CMK (cell line): ENCODE data around the gene A4GNT.
A peak's percentile ranks its signal among the peaks of the same experiment; 100 is the strongest.
"Not testable (repeated sequence)": the region's sequence is repeated elsewhere in the genome, so short reads cannot be mapped to it uniquely, and the experiment has no call there.

Experiments
- DNase-seq: peaks from one replicate; pipeline ENCODE4 v3.0.0-alpha.2; 2010; ENCODE audit warnings: low read depth

The A4GNT gene

DNA sequence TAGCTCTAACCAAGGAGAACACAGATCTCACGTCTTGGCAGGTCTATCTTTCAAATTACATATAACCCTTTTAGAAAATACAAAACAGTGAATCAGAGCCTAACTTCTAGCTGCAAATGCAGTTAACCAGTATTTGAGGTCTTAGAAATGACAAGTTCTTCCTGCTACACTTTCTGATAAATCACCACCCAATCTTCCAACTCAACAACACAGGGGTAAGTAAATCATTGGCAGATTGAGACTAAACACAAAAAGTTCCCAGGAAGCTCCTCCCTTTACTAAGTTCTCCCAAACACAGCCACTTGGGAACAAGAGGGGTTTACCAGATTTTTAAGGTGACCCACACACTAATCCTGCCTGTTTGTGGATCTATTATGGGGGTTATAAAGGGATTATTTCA is at the start of gene A4GNT:
Gene A4GNT, minus strand, starts transcription at position 152 of the 400 bp plus-strand sequence. CDS start 1,134 bp downstream, outside the sequence.
- no peak for DNase-seq

DNA sequence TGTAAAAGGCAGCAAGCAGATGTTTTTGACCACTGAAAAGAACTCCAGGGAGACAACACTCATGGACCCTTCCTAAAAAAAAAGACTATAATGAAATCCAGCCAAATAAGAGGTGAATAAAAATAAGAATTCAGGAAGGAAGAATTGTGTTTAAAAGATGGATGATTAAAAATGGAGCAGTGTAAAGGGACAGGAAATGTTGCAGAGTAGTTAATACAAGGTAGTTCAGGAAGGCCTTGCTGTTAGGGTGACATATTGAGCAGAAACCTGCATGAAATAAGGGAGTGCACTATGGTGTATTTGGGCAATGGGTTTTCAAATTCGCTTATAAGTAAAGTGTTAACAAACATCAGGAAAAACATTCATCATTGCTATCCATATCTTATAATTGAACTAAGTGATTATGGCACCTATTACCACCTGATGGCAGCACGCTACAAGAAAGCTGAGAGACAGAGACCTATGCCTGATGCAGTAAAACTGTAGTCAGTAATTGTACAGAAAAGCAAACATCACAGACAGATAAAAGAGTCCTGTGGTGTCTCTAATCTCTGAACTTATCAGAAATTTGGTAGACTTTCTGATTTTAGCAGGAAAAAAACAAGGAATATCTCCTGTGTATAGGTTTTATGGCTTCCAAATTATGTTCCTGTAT is 48.3 kb upstream of the A4GNT start:
- DNase-seq: no peak

DNA sequence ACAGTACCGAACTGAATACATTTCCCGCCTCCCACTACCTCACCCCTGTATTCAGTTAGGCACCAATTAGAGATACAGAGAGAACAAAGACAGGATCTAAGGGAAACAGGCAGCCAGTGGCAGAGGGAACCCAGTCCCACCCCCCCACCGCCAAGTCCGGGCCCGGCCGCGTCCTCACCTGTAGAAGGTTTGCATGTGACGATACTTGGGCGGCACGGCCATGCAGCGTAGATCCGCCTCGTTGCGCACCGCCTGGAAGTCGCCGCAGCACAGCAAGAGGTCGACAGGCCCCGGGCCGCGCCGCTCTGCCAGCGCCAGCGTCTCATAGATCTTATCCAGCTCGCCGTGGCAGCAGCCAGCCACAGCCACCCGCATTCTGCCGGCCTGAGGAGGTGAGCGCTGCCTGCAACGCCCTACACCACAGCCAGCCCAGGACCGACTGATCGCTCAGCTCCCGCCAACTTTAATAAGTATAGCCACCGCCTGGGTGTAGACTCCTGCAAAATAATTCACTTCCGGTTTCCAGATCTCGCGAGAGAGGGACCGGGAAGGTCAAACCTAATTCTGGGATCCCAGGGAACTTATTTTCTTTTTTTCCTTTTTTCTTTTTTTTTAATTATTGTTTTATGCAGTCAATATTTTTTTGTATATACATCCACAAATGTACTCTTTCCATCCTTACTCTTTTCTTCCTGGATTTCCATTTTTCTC is 42.4 kb upstream of the A4GNT start, which contains the start of gene DBR1:
Gene DBR1, minus strand, starts transcription at position 501 of the 711 bp plus-strand sequence. Its CDS starts 126 bp downstream, at position 375.
- peak; percentile 72 for DNase-seq

DNA sequence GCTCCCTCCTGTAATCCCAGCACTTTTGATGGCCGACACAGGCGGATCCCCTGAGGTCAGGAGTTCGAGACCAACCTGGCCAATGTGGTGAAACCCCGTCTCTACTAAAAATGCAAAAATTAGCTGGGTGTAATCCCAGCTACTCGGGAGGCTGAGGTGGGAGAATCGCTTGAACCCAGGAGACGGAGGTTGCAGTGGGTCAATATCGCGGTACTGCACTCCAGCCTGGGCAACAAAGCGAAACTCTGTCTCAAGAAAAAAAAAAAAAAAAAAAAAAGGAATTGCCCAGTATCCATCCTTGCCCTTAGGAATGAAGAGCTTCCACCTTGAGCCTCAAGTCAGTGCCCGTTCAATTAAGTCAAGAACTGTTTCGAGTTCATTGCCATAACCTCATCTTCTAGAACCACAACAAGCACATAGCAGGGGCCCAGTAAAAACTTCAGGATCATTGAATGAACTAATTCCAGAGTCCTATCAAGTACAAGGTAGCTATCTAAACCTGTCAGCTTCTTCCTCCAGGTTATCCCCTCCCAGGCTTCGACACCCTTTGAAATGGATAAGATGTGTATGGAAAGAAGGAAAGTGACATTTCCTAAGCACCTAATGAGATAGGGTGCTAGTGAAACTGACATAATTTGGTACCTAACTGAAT is 41.7 kb upstream of the A4GNT start:
- no peak for DNase-seq

DNA sequence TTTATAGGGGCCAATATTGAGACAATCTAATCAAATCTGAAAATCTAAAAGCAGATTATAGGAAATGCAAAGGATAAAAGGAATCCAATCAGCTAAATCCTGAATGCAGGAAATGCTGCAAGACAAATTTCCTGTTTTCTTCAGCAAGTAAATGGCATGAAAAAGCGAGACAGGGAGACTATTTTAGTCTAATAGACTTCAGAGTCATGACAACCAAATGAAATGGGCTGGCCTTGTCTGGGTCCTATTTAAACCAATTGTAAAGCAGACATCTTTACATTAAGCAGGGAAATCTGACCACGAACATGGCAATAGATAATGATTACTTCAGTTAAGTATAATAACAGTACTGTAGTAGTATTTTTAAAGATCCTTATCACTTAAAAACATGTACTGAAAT is 40.4 kb upstream of the A4GNT start:
- DNase-seq: no peak

DNA sequence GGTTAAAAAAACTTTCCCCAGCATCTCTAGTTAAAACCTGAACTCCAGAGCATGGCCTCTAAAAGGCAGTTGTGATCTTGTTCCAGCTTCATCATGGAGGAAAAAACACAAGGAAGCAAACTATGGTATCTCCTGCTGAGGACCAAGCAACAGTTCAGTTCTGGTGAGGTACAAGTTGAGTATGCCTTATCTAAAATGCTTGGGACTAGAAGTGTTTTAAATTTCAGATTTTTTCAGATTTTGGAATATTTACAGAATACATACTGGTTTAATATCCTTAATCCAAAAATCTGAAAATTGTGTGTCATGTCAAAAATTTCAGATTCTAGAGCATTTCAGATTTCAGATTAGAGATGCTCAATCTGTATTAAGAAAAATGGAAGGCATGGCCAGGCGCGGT is 32.9 kb upstream of the A4GNT start:
- no peak for DNase-seq

DNA sequence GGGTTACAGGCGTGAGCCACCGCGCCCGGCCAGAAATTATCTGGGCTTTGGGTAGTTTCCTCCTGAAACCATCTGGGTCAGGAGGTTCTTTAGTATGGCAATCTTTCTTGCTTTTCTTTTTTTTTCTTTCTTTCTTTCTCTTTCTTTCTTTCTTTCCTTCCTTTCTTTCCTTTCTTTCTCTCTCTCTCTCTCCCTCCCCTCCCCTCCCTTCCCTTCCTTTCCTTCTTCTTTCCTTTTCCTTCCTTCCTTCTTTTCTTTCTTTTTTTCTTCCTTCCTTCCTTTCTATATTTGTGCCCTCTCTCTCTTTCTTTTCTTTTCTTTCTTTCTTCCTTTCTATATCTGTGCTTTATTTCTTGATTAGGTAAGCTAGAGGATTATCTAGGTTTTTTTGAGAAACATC is 25.6 kb upstream of the A4GNT start:
- DNase-seq: no peak

DNA sequence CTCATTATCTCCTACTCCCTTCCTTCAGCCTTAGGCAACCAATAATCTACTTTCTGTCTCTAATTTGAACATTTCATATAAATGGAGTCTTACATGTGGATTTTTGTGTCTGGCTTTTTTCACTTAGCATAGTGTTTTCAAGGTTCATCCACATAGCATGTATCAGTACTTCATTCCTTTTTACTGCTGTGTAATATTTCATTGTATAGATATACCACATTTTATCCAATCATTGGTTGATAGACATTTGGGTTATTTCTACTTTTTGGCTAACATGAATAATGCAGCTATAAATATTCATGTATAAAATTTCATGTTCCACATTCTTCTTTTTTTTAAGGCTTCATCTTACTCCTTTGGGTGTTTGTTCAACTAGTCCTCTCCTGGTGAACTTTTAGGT is 22.3 kb upstream of the A4GNT start:
- no peak for DNase-seq

DNA sequence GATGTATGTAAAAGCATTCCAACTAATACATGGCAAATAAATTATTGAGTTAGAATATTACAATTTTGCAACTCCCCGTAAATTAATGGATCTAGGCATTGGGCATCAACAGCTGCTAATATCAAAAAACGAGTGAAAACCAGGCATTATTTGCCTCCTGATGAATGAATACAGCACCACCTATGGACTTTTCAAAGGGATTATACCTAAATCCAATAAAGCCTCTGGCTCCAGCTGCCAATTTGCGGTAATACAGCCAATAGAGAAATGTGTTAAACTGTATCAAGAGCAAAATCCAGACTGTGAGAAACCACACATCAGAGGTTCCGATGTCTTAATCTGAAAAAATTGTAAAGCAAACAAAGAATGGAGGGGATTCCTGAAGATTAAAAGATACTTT is 16.3 kb upstream of the A4GNT start:
- no peak for DNase-seq

DNA sequence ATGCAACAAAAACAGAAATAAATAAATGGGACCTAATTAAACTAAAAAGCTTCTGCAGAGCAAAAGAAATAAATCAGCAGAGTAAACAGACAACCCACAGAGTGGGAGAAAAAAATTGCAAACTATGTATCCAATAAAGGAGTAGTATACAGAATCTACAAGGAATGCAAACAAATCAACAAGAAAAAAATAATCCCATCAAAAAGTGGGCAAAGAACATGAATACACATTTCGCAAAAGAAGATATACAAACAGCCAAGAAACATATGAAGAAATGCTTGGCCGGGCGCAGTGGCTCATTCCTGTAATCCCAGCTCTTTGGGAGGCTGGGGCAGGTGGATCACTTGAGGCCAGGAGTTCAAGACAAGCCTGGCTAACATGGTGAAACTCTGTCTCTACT is 10.0 kb upstream of the A4GNT start:
- not testable (repeated sequence) for DNase-seq

DNA sequence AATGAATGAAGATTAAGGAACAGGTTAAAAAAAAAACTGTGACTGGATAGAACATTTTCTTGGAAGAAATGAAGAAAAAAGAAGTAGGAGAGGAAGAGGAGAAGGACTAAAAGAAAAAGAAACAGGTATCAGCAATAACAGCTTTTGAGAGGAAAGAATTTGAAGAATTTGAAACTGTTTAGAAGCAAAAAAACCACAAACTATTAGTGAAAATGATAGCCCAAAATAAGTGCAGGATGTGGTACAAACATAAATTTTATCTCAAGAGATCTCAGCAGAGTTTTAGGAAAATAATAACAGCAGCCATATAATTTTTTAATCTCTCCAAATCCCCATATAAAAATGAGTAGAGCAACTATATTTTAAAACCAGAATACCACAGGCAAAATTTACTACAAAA is 8.8 kb upstream of the A4GNT start:
- DNase-seq: no peak

DNA sequence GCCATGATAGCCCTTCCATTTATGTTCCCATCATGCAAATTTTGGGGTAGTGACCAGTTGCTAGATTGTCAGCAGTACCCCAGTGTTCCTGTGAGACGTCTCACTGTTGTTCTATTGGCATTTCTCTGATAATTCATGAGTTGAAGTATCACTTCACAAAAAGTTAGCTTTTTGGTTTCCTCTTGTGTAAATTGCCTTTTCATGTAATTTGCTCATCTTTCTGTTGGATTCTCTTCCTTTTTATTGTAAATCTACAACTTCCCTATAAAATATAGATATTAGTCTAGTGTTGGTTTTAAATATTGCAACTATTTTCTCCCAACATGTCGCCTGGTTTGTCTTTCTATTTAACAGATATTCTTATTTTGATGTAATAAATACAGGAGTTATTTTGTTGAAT is 7.5 kb upstream of the A4GNT start:
- no peak for DNase-seq

DNA sequence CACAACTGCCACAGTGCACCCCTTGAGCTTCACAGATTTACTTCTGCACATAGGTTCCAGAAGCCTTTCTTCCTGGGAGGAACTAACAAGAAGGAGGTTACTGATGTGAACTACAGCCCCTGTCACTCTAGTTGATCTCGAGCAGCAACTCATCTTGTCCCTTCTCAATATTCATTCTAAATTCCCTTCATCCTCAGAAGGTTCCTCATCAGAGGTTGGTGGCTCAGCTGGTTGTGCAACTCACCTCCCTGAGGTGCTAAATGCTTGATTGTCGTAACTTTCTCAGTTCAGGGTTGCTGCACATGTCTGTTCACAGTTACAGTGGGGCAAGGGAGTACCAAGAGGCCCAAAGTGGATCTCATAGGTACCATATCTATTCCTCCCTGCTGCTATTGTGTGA is 5.7 kb upstream of the A4GNT start:
- DNase-seq: no peak

DNA sequence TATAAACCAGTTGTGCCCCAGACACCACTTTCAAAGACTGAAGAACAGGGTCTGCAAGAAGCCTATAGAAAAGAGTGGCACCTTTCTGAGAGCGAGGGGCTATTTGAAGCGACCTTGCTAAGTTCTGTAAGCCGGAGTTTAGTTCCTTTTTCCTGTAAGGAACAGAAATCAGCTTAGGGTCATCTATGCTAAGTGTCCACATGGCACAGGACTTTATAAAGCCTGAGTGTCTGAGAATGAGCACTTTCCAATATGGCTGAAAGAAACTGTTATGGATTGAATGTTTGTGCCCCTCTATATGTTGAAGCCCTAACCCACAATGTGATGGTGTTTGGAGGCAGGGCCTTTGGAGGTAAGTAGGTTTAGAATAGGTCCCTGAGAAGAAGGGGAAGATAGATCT is 4.0 kb upstream of the A4GNT start:
- DNase-seq: no peak

DNA sequence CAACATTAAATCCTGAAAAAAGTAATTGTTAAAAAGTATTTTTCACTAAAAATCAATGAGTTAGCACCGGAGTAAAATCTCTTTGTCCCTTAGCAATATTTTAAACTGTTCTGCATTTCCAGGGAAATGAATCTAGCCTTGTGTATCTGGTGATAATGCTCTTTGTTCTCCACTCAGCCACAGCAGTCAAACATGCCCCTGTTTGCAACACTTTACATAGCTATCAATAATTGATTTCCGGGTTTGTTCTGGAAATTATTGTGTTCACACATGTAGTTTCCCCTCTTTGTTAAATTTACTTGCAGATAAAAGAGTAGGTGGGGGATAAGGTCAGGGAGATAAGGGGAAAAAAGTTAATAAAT is 3.6 kb upstream of the A4GNT start:
- no peak for DNase-seq

DNA sequence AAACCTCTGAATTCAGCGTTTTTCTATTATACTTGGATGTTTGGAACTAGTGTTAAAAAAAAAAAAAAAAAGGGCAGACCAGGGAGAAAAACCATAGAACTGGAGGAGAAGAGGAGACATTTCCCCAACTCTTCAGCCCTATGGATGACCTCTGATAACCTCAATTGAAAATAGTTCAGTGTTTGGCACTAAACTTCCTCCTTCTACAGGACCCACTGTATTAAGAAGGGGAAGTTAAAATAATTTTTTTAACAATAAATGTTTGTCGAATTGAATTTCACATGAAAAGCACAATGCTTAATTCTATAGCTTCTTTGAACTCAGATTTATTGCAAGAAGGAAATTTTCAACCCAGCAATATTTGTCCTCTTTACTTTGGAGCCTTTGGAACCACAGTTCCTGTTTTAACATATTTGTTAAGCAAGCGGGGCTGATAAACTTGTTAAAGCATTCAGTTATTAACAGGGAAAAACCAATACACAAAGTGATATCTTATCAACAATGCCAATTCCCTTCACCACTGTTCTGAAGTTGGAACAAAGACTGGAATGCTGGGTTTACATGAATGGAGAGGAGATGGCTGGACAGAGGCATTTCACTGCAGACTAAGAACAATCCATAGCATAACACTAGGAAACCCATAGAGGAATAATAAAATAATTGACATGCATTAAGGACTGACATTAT is 3.1 kb upstream of the A4GNT start:
- DNase-seq: no peak

DNA sequence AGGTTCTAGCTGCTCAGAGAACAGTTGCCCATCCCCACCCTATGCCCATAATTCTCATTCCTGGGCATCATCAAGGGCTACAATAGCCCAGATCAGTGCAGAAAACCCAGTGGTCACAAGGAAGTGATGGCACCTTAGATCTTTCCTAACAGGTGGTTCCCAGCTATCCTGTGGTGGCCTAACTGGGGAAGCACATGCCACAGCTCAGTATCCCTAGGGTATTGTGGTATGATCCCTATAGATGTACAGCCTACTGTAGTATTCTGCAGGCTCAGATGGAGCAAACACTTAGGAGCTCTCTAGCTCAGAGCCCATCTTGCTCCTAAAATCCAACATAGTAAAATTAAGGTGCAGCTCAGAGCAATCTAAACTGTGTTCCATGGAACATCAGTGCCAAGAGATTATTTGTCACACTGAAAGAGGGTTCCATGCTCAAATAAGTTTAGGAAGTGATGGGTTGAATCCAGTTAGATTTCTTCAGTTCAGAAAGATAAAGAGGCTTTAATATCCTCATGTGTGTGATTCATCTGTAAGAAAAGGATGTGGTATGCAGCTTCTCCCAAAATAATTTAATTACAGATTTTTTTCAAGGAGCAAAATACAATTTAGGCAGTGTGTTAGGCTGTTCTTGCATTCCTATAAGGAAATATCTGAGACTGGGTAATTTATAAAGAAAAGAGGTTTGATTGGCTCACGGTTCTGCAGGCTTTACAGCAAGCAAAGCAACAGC is 4.4 kb downstream of the A4GNT start:
- no peak for DNase-seq

DNA sequence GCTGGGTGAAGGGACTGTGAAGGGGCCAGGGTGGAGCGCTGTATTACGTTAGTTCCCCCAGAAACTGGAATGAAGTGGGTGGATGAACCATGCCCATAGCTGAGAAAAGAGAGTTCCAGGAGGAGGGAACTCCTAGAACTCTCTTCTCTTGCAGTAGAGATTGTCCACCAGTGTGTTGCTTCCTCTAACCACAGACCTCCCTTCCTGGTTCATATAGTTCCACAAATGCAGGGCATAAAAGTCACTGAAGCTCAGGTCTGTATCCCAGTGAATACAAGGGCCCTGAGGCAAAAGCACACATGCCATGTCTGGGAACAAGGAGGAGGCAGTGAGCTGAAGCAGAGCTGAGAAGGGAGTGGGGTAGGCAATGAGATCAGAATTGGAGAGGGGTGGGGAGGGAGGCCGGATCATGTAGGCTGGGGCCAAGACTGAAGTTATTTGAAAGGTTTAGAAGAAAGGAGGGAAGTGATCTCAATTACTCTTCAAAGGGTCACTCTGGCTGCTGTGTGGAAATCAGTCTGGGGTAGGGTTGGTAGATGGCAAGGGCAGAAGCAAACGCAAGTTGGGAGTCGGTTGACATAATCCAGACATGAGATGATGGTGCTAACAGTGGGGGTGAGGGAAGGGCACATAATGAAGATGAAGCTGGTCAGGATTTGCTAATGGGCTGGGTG is 6.5 kb downstream of the A4GNT start:
- no peak for DNase-seq

DNA sequence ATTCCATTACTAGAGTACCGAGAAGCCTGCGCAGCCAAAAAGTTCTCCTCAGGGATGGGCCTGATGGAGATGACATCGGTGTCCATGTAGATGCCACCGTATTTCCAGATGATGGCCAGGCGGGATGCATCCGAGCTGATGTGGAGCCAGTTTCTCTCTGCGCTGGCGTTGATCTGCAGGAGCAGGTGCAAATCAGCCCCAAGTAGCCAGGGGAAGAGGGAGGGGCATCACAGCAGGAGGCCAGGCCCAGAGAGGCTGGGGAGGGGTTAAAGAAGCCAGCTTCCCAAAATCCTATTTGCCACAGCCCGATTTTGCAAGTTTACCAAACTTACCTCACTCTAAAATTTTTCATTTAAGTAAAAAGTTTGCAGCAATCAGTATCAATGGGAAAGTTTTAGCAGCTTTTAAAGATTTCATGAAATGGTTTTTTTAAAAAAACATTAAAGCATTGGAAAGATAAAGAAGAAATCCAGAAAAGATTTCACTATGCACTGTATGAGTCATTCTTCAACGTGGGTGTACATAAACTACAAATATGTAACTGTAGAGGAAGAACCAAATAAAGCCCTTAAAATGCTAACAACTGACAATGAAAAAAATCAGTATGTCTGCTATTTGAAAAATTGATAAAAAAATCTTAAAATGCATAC is 7.4 kb downstream of the A4GNT start:
- DNase-seq: no peak

DNA sequence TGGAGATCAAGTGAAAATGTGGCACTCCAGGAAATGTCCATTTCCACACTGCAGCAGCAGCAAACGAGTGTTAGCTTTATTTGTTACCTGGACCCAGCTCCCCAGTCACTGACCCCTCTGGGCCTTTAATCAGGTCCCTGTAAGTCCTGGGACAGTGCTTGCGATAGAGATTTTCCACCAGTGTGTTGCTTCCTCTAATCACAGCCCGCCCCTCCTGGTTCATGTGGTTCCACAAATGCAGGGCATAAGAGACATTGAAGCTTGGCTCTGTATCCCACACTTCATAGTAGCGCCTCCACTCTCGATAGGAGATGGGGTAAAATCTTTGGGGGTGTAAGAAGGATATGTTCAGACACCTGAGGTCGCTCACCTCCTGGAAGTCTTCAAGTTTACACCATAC is 8.0 kb downstream of the A4GNT start:
- no peak for DNase-seq

DNA sequence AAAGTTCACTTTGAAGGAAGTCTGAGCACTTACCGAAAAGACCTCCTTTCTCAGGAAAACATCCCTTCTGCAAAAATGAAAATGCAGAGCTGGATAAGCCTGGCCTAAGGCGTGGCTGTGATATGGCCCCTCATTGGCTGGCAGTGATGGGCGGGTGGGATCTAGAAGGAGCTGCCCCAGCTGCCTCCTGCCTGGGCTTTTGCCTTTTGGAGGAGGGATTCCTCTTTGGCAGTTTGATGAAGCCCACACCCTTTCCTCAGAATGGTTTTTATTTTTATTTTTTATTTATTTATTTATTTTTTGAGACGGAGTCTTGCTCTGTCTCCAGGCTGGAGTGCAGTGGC is 12.8 kb downstream of the A4GNT start:
- no peak for DNase-seq
